ENCODE measurements around the gene PI4KA. TPM values are rescaled to one million over a fixed set of nuclear protein-coding genes. Genes with fewer than 3 reads are reported as not detected.

Gene PI4KA
- total RNA-seq, 4 donors from 2014 or later = 67.3 to 92.9 (median 76.5) TPM

DNA sequence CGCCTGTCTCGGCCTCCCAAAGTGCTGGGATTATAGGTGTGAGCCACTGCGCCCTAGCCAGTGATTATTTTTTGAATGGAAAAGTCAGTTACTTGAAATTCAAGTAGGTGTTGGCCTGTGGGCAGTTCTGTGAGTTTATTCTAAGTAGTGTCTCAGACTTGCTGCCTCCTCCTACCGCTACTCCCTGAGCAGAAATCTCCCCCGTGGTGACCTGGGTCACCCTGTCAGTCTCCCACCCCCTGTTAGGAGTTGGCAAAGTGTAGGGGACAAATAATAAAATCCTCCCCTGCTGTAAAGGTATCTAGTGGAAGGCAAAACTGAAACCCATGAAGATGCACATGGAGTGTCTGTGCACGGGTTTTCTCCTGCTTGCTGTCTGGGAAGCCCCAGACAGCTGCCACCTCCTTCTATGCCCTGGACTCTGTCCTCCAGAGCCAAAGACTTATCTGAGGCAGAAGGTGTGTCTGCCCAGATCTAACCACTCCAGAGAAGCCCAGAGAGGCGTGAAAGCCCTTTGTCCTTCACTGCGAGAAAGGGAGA is 26.5 kb upstream of the PI4KA start:
- TF ChIP-seq, protein P1, sequence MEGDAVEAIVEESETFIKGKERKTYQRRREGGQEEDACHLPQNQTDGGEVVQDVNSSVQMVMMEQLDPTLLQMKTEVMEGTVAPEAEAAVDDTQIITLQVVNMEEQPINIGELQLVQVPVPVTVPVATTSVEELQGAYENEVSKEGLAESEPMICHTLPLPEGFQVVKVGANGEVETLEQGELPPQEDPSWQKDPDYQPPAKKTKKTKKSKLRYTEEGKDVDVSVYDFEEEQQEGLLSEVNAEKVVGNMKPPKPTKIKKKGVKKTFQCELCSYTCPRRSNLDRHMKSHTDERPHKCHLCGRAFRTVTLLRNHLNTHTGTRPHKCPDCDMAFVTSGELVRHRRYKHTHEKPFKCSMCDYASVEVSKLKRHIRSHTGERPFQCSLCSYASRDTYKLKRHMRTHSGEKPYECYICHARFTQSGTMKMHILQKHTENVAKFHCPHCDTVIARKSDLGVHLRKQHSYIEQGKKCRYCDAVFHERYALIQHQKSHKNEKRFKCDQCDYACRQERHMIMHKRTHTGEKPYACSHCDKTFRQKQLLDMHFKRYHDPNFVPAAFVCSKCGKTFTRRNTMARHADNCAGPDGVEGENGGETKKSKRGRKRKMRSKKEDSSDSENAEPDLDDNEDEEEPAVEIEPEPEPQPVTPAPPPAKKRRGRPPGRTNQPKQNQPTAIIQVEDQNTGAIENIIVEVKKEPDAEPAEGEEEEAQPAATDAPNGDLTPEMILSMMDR (IDR thresholded peaks at IDR 0.05; ENCODE audit: low read depth) = no peak

DNA sequence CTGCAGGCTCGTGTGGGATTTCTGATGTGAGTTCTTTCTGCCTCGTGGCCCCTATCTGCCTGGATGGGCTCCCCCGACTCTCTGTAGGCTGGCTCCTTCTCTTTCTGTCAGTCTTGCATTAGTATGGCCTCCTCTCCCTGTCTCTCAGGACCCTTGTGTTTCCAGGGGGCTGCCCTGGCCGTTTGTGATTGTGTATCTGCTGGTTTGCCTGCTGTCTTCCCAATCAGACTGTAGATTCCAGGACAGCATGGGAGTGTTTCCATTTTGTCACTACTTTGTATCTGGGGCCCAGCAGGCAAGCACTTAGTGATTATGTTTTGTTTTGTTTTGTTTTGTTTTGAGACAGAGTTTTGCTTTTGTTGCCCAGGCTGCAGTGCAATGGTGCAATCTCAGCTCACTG is 25.8 kb upstream of the PI4KA start:
- TF ChIP-seq, protein P1 (IDR thresholded peaks at IDR 0.05; ENCODE audit: low read depth) = no peak

DNA sequence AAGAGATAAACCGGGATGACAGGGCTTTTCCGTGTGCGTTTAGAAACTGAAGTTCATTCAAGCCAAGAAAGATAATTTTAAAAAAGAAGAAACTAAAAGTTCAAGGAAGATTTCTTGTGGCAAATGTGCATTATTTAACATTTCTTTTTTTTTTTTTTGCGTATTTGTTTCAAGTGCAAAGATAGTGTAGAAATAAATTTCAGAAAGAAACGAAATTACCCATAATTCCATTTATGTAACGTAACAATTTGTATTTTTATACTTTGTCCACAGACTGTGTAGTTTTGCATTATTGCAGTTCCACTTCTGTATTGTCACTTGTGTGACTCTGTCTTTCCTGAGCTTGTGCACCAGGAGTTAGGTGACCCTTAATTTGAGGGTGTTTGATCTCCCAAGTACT is 24.2 kb upstream of the PI4KA start:
- TF ChIP-seq, protein P1 (IDR thresholded peaks at IDR 0.05; ENCODE audit: low read depth) = no peak

DNA sequence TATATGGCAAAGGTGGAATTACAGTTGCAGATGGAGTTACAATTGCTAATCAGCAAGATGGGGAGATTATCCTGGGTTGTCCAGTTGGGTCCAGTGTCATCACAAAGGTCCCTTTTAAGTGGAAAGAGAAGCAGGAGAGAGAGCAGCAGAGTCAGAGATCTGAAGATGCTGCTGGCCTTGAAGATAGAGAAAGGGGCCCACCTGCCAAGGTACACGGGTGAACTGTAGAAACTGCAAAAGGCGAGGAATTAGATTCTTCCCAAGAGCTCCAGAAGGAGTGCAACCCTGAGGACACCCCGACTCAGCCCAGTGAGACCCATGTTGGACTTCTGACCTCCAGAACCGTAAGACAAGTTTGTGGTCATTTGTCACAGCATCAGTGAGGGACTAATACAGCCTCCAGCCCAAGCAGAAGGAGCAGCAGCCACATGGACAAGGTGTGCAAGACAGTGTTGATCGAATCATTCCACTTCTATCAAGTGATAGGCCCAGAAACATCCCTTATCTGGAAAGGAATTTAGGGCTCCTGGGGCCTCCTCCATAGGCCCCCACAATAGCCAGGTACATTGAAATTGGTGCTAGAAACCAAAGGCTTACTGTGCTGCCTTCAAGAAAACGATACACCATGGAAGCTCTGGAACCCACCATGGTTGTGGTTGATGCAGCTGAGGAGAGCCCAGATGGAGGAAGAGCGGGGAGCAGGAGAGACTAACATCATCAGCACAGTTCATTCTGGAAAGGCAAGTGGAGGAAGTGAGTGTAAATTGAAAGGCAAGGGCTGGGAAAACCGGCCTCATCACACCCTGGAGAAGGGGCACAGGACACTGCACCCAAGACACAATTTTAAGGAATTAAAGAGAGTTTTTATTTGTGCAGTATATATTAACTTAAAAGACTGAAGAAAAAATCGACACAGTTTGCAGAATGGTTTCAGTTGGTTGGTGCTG is 23.5 kb upstream of the PI4KA start:
- TF ChIP-seq, protein P1 (IDR thresholded peaks at IDR 0.05; ENCODE audit: low read depth) = no peak

DNA sequence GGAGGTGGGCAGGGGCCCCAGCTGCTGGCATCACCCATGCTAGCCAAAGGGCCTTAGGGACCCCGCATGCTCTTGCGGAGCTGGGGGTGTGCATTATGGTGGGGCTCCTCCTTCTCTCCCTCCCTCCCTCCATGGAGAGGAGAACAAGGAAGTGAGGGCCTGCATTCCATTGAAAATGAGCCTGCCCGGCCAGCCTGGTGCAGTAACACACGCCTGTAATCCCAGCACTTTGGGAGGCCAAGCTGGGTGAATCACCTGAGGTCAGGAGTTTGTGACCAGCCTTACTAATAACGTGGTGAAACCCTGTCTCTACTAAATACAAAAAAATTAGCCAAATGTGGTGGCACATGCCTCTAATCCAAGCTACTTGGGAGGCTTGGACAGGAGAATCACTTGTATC is 22.6 kb upstream of the PI4KA start:
- TF ChIP-seq, protein P1 (IDR thresholded peaks at IDR 0.05; ENCODE audit: low read depth) = no peak

DNA sequence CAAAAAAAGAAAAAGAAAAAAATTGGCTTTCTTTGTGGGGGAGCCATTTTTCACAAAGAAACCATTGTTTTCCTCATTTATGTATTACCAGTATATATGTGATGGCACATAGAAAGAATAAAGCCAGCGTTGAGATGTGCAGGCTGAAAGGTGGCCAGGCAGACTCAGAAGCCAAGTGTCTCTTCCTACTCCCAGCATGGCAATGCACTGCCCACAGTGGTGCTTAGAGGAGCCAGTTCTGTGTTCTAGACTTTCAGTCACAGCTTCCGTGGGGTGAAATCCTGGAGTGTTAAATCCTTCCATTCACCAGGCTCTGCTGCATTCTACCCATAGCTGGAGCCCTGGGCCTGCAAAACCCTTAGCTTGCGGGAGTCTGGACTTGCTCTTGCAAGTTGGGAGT is 19.1 kb upstream of the PI4KA start:
- TF ChIP-seq, protein P1 (IDR thresholded peaks at IDR 0.05; ENCODE audit: low read depth) = no peak

DNA sequence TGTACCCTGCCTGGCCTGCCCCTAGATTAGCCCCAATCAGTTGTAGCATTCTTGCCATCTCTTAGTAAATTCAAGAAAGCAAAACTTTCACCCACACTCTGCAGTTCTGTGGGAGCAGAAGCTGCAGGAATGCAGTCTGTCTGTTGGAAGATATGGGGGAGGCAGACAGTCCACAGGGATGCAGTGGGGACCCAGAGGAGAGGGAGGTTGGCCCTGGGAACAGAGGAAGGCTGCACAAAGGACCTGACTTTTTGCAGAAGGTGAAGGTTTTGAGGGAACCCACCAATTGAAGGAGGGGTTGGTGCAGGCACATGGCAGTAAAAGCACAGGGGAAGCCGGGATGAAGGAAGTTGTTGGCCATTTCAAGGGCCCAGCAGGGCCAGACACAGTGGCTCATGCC is 16.7 kb upstream of the PI4KA start:
- TF ChIP-seq, protein P1 (IDR thresholded peaks at IDR 0.05; ENCODE audit: low read depth) = no peak

Data from subcutaneous adipose tissue (tissue), 4 donors.